ENCODE data around the gene TMEM255B. TPM values are rescaled to one million over a fixed set of nuclear protein-coding genes. Genes with fewer than 3 reads are reported as not detected.

The TMEM255B gene
- total RNA-seq, 1 experiment from 2014 or later, result 2.8 TPM

- no peak overlapping the region for H2BK120ac ChIP-seq (ENCODE audit: low read depth, low read length, poor library complexity, severe bottlenecking)
- no peak overlapping the region for H3K4ac ChIP-seq (ENCODE audit: low read depth, low read length)
- Mint-ChIP-seq H3K4me1 (peaks cover 3 to 11% of the 10 kb centered on the region in 2 experiments; a peak in 2 of 4 replicates), H3K36me3 (ENCODE audit: insufficient read depth in 1 of 3, low read depth in 3 of 3) (peaks cover 0 to 18% (median 6%) of the 10 kb centered on the region in 3 experiments; a peak in 4 of 7 replicates), H3K4me3 (no peak overlapping the region), H3K27me3 (ENCODE audit: low read depth) (no peaks in the 10 kb centered on the region), H3K9me3 (no peaks in the 10 kb centered on the region), H3K27ac (peak overlapping the region in 1 of 3 experiments; percentile 28; a peak in 1 of 7 replicates)
- H4K91ac ChIP-seq (ENCODE audit: insufficient read length, low read depth, low read length), result no peak overlapping the region
- no CpG with 5 or more reads among the region's 8 CpGs for WGBS (ENCODE audit: extremely low coverage, insufficient read length, low lambda C conversion rate)
- TF ChIP-seq CTCF (conservative IDR thresholded peaks at IDR 0.05), result no peak
- no peaks in the 10 kb centered on the region for H4K20me1 ChIP-seq (ENCODE audit: control insufficient read depth, insufficient read depth, insufficient read length)
- H2AK5ac ChIP-seq (ENCODE audit: insufficient read length, low read length), result no peak overlapping the region
- no peak overlapping the region for H2BK20ac ChIP-seq (ENCODE audit: low read depth, low read length, poor library complexity, severe bottlenecking)
- no peak overlapping the region for H3K9ac ChIP-seq (ENCODE audit: extremely low read depth, insufficient read length, low read length)
- no peak overlapping the region for H2BK5ac ChIP-seq (ENCODE audit: insufficient read length, low read length)
- H2AFZ ChIP-seq (ENCODE audit: low read length), result no peak overlapping the region
- H2BK12ac ChIP-seq (ENCODE audit: insufficient read length, low read depth, low read length), result no peak overlapping the region
- H3K4me2 ChIP-seq (ENCODE audit: insufficient read depth, insufficient read length, low read length), result no peak overlapping the region
- H3T11ph ChIP-seq (ENCODE audit: low read length), result no peak overlapping the region
- DNase-seq, result peak; percentile 17
- no peaks in the 10 kb centered on the region for H3K79me2 ChIP-seq (ENCODE audit: insufficient read depth, low read length)
- H3K4me1 ChIP-seq (ENCODE audit: insufficient read depth, low read length), result no peaks in the 10 kb centered on the region; the same call in 1 of the 2 replicates
- no peaks in the 10 kb centered on the region for H3K9me3 ChIP-seq (ENCODE audit: control insufficient read depth, low read depth, low read length)
- H3K79me1 ChIP-seq (ENCODE audit: insufficient read depth, low read depth, low read length, poor library complexity, severe bottlenecking), result no peaks in the 10 kb centered on the region
- no peak overlapping the region for H3K27ac ChIP-seq (ENCODE audit: insufficient read length, low read depth, low read length)
- no peaks in the 10 kb centered on the region for H3K27me3 ChIP-seq (ENCODE audit: insufficient read depth, low read length)
- no peak overlapping the region for H4K5ac ChIP-seq (ENCODE audit: insufficient read length, low read depth, low read length)
- H2BK15ac ChIP-seq (ENCODE audit: low read depth, low read length), result no peak overlapping the region
- H3K56ac ChIP-seq (ENCODE audit: insufficient read length, low read depth, low read length), result no peak overlapping the region
- H3K23ac ChIP-seq (ENCODE audit: insufficient read length, low read depth, low read length), result no peak overlapping the region
- no peak overlapping the region for H4K8ac ChIP-seq (replicated peaks; ENCODE audit: insufficient read length, low read depth, low read length)
- no peak overlapping the region for H3K14ac ChIP-seq (ENCODE audit: insufficient read depth, low read length)
- no peak overlapping the region for H3K18ac ChIP-seq (ENCODE audit: insufficient read length, low read depth, low read length)
- no peaks in the 10 kb centered on the region for H3K23me2 ChIP-seq (ENCODE audit: insufficient read length, low read depth, low read length, poor library complexity, severe bottlenecking)
Measured at GRCh38 chr13:113848020-113848419, 89.0 kb downstream of the TMEM255B start.

Data from H9 (cell line).